HUES48 (cell line): Measurements from ENCODE around the gene IER5.

Experiments
- H3K27ac ChIP-seq: one replicate; pipeline ENCODE4 v1.7.0; 2013; ENCODE audit warnings: low read depth, low read length, inconsistent platforms
- H3K27me3 ChIP-seq: 2 replicates; pipeline ENCODE4 v1.6.1; 2013; ENCODE audit warnings: mild to moderate bottlenecking, low read length; ENCODE audit not compliant: control insufficient read depth, insufficient read depth
- H3K36me3 ChIP-seq: 2 replicates; pipeline ENCODE4 v1.6.1; 2013; ENCODE audit warnings: low read length; ENCODE audit not compliant: control insufficient read depth, insufficient read depth
- H3K4me1 ChIP-seq: 2 replicates; pipeline ENCODE4 v1.6.1; 2013; ENCODE audit warnings: mild to moderate bottlenecking, low read length; ENCODE audit not compliant: control insufficient read depth, insufficient read depth
- H3K4me3 ChIP-seq: 2 replicates; pipeline ENCODE4 v1.5.1; 2013; ENCODE audit warnings: mild to moderate bottlenecking, low read depth, low read length
- H3K9ac ChIP-seq: 2 replicates; pipeline ENCODE4 v1.6.1; 2013; ENCODE audit warnings: mild to moderate bottlenecking, low read depth, low read length, moderate library complexity
- H3K9me3 ChIP-seq: 2 replicates; pipeline ENCODE4 v1.6.1; 2013; ENCODE audit warnings: low read length; ENCODE audit not compliant: control insufficient read depth, insufficient read depth

IER5 gene

DNA sequence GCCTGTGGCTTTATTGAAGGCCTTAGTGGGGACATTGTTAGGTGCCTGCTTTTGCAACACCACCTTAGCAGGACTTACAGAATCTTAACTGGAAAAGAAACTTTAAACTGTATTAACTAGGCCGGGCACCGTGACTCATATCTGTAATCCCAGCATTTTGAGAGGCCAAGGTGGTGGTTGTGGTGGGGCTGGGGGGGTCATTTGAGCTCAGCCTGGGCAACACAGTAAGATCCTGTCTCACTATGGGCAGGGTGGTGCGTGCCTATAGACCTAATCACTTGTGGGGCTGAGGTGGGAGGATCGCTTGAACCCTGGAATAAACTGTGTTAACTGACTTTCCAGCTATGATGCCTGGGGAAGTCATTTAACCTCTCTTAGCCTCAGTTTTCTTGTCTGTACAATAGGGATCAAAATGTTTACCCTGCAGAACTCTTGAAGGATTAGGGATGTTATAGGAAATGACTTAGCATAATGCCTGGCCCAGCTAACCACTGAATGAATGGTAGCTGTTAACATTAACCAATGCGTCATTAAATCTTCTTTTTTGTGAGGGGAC lies 39.5 kb downstream of the IER5 start:
- Histone ChIP-seq H3K36me3 (no peaks in the 10 kb centered on the region), H3K9me3 (no peaks in the 10 kb centered on the region), H3K4me1 (peaks cover 38% of the 10 kb centered on the region), H3K9ac (no peak overlapping the region), H3K27me3 (0 out of 2 replicates have a peak, but pooled peaks cover 9% of the 10 kb centered on the region), H3K27ac (no peak overlapping the region), H3K4me3 (no peak overlapping the region)

DNA sequence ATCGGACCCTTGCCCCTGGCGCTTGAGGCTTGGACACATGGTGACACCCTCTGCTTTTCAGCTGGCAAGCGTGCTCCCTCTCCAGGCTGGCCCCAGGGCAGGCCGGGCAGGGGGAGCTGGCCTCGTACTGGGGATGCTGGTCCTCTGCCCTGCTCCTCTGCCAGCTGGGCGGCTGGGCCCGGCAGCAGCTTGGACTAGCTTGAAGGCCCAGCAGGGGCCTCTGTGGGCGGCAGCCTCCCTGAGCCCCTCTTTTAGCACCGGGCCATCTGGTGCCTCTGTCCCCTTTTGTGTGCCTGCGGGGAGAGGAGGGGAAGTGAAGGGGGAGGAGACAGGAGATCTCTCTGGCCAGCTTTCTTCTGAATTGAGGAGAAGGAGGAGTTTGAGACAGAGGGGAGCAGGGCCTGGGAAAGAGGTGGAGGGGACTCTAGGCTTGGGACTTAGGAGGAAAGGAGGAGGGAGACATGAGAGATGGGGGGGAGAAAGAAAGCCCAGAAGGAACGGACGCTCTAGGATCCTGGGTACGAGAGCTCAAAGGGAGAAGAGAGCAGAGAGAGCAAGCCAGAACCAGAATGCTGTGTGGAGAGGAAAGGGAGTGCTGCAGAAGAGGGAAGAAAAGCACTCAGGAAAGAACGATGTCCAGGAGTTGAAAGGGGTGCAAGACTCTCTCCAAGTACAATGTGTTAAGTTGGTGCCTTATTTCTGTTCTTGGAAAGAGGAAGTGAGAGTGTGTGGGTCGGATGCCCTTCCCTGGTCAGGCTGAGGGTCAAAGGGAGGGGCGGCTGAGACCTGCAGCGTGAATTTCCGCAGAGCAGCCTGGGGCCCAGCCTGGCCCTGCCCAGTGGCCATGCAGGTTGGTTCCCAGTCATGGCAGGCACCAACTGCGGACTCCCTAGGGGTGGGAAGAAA lies 40.3 kb downstream of the IER5 start:
- no peaks in the 10 kb centered on the region for H3K36me3 ChIP-seq
- no peak overlapping the region for H3K4me3 ChIP-seq
- 0 out of 2 replicates have a peak, but pooled peaks cover 9% of the 10 kb centered on the region for H3K27me3 ChIP-seq
- H3K4me1 ChIP-seq: peaks cover 46% of the 10 kb centered on the region
- no peak overlapping the region for H3K9ac ChIP-seq
- H3K9me3 ChIP-seq: no peaks in the 10 kb centered on the region
- H3K27ac ChIP-seq: no peak overlapping the region

DNA sequence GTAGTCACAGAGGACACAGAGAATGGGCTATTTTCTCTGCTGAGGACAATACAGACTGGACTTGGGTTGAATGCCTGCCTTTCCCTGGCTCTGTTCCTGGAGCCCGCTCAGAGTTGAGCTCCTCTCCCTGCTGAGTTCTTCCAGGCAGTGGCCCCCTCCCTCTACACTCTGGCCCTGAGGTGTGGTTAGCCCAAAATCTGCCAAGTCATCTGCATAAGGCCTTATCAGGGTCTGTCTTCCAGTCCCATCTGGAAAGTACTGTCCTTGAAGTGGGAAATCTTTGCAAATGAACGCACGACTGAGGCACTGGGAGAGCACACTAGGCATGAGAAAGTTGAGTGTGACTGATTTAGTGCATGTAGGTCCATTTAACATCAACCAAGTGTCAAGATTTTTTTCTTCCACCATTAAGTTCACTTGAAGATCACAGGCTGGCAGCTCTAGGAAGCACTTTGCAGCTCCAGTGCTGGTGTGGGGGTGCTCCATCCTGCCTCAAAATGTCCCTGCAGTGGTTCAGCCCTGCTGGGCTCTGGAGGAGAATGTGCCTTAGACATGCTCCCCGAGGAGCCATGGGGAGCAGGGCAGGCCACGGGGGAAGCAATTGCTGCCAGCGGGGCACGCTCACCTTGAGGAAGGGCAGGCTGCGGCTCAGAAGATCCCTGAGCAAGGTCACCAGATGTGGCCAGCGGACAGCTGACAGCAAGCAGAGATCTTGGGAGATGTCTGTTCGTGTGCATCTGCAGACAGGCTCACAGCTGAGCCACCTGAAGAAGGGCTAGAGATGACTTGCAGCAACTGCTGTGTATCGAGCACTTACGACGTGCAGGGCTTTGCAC lies 41.5 kb downstream of the IER5 start:
- no peak overlapping the region for H3K9ac ChIP-seq
- no peaks in the 10 kb centered on the region for H3K36me3 ChIP-seq
- H3K4me1 ChIP-seq: peaks cover 52% of the 10 kb centered on the region
- no peaks in the 10 kb centered on the region for H3K9me3 ChIP-seq
- 0 out of 2 replicates have a peak, but pooled peaks cover 9% of the 10 kb centered on the region for H3K27me3 ChIP-seq
- H3K4me3 ChIP-seq: no peak overlapping the region
- H3K27ac ChIP-seq: no peak overlapping the region

DNA sequence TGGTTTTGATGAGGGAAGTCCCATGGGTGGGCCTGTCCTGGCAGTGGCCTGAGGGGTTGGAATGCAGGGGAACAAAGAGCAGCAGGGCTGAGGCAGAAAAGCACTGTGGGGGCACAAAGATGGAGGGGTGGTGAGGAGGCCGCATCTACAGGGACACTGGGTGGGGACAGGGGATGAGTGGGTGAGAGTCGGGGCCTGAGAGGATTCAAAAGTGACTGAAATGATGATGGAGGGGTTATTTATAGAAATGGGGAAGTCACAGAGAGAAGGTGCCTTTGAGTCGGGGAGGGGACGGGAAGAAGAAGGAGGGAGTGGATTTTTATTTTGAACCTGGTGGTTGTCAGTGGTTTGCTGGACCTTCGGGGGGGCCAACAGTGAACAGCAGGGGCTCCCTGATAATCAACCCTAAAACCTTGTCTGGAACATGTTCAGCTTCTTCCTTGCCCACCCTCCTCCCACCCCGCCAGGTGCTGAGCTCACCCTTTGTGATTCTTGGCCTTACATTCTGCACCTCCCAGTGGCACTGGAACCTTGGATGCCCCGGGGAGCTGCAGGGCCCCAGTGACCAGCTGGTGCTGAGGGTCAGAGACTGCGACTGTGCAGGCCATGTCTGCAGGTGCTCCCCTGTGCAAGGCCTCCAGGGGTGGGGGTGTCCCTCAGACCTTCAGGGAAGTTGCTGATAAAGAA lies 42.9 kb downstream of the IER5 start:
- no peak overlapping the region for H3K9ac ChIP-seq
- no peak overlapping the region for H3K4me3 ChIP-seq
- H3K36me3 ChIP-seq: no peaks in the 10 kb centered on the region
- H3K27me3 ChIP-seq: 0 out of 2 replicates have a peak, but pooled peaks cover 9% of the 10 kb centered on the region
- peaks cover 54% of the 10 kb centered on the region for H3K4me1 ChIP-seq
- H3K27ac ChIP-seq: no peak overlapping the region
- no peaks in the 10 kb centered on the region for H3K9me3 ChIP-seq

DNA sequence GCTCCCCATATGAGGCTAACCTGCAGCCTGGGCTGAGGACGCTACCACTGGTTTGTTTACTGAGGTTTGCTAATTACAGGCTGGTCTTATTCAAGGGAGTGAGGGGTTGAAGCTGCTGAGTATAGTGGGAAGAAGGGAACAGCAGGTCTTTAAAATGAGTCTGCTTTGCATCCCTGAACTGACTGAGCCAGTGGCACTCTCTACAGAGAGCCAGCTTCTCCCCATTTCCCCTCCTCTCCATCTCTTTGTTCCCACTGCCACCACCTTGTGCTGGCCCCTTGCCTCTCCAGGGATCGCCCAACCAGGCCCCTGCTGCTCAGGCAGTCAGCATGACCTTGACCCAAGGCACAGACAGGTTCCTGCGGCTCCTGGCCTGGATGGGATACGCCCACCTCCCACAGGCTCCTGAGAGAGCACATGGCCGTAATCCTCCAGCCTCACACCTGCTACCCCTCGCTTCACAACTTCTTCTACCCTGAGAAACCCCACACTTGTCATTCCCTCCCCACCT lies 45.0 kb downstream of the IER5 start:
- Histone ChIP-seq H3K9me3 (no peaks in the 10 kb centered on the region), H3K4me3 (no peak overlapping the region), H3K36me3 (no peaks in the 10 kb centered on the region), H3K27me3 (0 out of 2 replicates have a peak, but pooled peaks cover 9% of the 10 kb centered on the region), H3K4me1 (peaks cover 40% of the 10 kb centered on the region), H3K27ac (no peak overlapping the region), H3K9ac (no peak overlapping the region)

DNA sequence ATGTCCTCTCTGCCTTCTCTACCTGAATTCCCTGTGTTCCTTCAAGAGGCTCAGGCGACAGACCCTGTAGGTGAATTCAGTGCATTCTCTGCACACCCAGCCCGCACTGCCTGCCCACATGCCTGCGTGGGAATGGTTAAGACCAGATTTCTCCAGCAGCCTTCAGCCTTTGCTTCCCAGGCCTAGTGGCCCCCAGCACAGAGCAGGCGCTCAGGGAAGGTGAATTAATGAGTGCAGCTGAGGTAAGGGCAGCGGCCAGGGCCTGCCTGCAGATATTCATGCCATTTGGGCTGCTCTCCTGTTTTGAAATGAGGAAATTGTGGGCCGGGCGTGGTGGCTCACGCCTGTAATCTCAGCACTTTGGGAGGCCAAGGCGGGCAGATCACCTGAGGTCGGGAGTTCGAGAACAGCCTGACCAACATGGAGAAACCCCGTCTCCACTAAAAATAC lies 45.5 kb downstream of the IER5 start:
- H3K27me3 ChIP-seq: 0 out of 2 replicates have a peak, but pooled peaks cover 9% of the 10 kb centered on the region
- H3K4me3 ChIP-seq: no peak overlapping the region
- H3K4me1 ChIP-seq: peaks cover 35% of the 10 kb centered on the region
- H3K27ac ChIP-seq: no peak overlapping the region
- H3K9ac ChIP-seq: no peak overlapping the region
- no peaks in the 10 kb centered on the region for H3K36me3 ChIP-seq
- no peaks in the 10 kb centered on the region for H3K9me3 ChIP-seq

DNA sequence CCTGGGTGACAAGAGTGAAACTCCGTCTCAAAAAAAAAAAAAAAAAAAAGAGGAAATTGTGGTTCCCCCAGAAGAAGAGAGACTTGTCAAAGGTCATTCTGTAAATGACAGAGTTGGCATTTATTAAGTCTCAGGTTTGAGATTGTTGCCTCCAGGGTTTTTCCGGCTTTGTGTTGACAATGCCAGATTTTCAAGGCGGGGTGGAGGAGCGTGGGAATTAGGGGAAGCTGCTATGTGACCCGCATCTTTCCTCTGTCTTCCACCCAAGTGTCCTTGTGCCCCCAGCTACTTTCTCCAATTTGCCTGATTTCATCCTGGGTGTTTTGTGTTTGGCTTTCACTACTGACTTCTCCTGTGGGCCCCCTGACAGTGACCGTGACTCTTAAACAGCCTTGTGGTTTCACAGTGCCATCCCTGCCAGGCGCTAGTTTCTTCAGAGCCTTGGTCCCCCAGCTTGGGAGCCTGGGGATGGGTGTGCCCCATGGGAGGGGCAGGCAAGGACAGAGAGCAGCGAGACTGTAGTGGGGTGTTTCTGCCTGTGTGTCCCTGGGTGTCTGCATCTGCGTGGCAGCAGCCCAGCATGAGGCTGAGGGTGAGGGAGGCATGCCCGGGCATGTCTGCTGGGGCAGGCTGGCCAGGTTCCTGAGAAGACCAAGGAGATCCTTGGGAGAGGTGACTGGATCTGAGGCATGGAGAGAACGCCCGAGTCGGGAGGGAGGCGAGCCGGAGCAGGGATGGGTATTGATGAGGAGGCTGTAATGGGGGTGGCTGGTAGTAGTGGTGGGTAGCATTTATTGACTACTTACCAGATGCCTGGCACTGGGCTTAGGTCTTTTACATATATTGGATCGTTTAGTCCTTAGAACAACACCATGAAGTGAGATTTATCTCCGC lies 46.3 kb downstream of the IER5 start:
- Histone ChIP-seq H3K27ac (no peak overlapping the region), H3K4me1 (peaks cover 27% of the 10 kb centered on the region), H3K4me3 (no peak overlapping the region), H3K9me3 (no peaks in the 10 kb centered on the region), H3K36me3 (no peaks in the 10 kb centered on the region), H3K27me3 (0 out of 2 replicates have a peak, but pooled peaks cover 2% of the 10 kb centered on the region), H3K9ac (peak overlapping the region; percentile 36; the same call in 1 of the 2 replicates)

DNA sequence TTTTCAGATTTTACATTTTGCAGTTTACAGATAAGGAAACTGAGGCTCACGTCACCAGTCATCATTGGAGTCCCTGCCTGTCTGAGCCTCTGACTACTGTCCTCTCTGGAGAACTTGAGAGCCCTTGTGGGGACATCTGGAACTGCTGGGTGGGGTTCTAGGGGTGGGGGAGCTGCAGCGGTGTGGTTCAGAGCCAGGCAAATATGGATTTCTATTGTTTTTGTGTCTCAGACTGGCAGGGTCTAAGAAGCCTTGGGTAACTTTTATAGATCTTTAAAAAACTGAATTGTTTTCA lies 46.9 kb downstream of the IER5 start:
- Histone ChIP-seq H3K4me3 (no peak overlapping the region), H3K27ac (no peak overlapping the region), H3K4me1 (peaks cover 21% of the 10 kb centered on the region), H3K36me3 (no peaks in the 10 kb centered on the region), H3K27me3 (no peaks in the 10 kb centered on the region; the same call in 1 of the 2 replicates), H3K9ac (peak overlapping the region; percentile 36; the same call in 1 of the 2 replicates), H3K9me3 (no peaks in the 10 kb centered on the region)

DNA sequence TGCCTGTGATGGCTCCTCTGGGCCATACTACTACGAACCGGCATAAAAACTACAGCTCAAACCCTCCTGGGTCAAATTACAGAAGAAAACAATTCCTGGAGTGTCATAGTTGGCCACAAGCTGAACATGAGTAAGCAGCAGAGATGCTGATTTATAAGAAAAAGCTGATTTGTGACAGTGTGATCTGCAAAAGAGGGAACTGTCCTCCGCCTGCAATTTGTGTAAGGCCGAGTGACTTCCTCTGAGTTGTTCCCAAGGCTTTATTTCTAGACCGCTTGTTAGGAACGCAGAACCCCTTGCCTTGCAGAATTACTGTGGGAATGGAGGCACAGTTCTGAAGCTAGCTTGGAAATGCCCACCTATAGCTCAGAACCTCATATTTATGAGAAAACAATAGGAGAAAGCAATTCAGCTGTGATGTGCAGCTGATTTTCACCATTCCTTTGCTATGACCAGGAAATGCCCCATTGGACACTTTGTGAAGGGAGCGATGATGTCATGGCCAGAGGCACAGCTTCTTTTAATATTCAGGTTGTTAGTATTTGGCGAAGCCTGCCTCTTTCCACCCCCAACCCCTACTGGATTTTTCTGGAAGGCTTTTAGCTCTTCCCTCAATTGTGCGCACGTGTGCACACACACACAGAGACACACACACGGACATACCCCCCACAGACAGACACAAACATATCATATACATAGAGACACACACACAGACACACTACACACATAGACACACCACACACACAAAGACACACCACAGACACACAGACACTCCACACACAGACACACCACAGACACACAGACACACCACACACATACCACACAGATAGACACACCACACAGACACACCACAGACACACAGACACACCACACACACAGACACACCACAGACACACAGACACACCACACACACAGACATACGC lies 47.6 kb downstream of the IER5 start:
- H3K27me3 ChIP-seq: peaks cover 1% of the 10 kb centered on the region; the same call in 1 of the 2 replicates
- H3K27ac ChIP-seq: no peak overlapping the region
- H3K9me3 ChIP-seq: no peaks in the 10 kb centered on the region
- H3K4me1 ChIP-seq: peaks cover 19% of the 10 kb centered on the region
- H3K4me3 ChIP-seq: no peak overlapping the region
- H3K36me3 ChIP-seq: no peaks in the 10 kb centered on the region
- no peak overlapping the region for H3K9ac ChIP-seq
